ENCODE data around the gene TTC12. TPM values are rescaled to one million over a fixed set of nuclear protein-coding genes. Genes with fewer than 3 reads are reported as not detected.

Gene TTC12
- total RNA-seq, 2 experiments from 2014 or later, result 14.2 to 14.3 TPM

Other genes starting within 250 kb of the TTC12 start
- gene ANKK1, start 73.2 kb downstream of the TTC12 start, total RNA-seq, result under 1 TPM; 0.08 to 0.13 TPM
- not detected for gene DRD2, start 160.8 kb downstream of the TTC12 start, total RNA-seq

Measured in activated CD8-positive, alpha-beta memory T cell treated with anti-CD3 and anti-CD28 coated beads for 36 hours (primary cell).